Nephron (organoid): ENCODE results near the gene DOCK3.

ENCODE experiments used
- H3K27ac Mint-ChIP-seq, 3 experiments: 2 replicates each; pipeline ENCODE4 v1.8.0; 2020; ENCODE audit warnings: mixed read lengths in 3 of 3, mild to moderate bottlenecking in 2 of 3, moderate library complexity in 1 of 3
- H3K27me3 Mint-ChIP-seq: 2 replicates; pipeline ENCODE4 v1.8.0; 2021; ENCODE audit warnings: low read depth, mild to moderate bottlenecking, moderate library complexity, mixed read lengths
- H3K36me3 Mint-ChIP-seq: 2 replicates; pipeline ENCODE4 v1.8.0; 2020; ENCODE audit warnings: low read depth, mixed read lengths
- H3K4me1 Mint-ChIP-seq: 2 replicates; pipeline ENCODE4 v1.8.0; 2020; ENCODE audit warnings: mixed read lengths
- H3K4me3 Mint-ChIP-seq, 3 experiments: 2 replicates each; pipeline ENCODE4 v1.8.0; 2020; ENCODE audit warnings: mild to moderate bottlenecking in 3 of 3, mixed read lengths in 3 of 3, moderate library complexity in 2 of 3
- H3K9me3 Mint-ChIP-seq: 2 replicates; pipeline ENCODE4 v1.8.0; 2020; ENCODE audit warnings: mixed read lengths
- CTCF ChIP-seq, 3 experiments: fragments of 200-600 bp; sonication (generic); IDR thresholded peaks; one replicate each; pipeline ENCODE4 v1.5.0; 2021; ENCODE audit warnings: antibody characterized with exemption in 3 of 3; ENCODE audit not compliant: unreplicated experiment in 3 of 3

DOCK3 gene

GRCh38 chr3:51328206-51328605 lies 653.5 kb downstream of the DOCK3 start:
- Mint-ChIP-seq H3K4me1 (no peaks in the 10 kb centered on the region), H3K9me3 (peaks cover 21% of the 10 kb centered on the region), H3K4me3 (no peak overlapping the region), H3K27ac (no peak overlapping the region), H3K36me3 (no peaks in the 10 kb centered on the region), H3K27me3 (no peaks in the 10 kb centered on the region)
- TF ChIP-seq CTCF (IDR thresholded peaks at IDR 0.05; ENCODE audit: unreplicated experiment in 3 of 3) = no peak

GRCh38 chr3:51330046-51330445 lies 655.3 kb downstream of the DOCK3 start:
- H3K27me3 Mint-ChIP-seq = no peaks in the 10 kb centered on the region
- H3K4me1 Mint-ChIP-seq = no peaks in the 10 kb centered on the region
- H3K27ac Mint-ChIP-seq = no peak overlapping the region
- no peak overlapping the region for H3K4me3 Mint-ChIP-seq
- no peaks in the 10 kb centered on the region for H3K36me3 Mint-ChIP-seq
- peaks cover 5% of the 10 kb centered on the region for H3K9me3 Mint-ChIP-seq
- TF ChIP-seq CTCF (IDR thresholded peaks at IDR 0.05; ENCODE audit: unreplicated experiment in 3 of 3) = no peak

GRCh38 chr3:51332156-51332555 lies 657.4 kb downstream of the DOCK3 start:
- no peak for TF ChIP-seq CTCF (IDR thresholded peaks at IDR 0.05; ENCODE audit: unreplicated experiment in 3 of 3)
- Mint-ChIP-seq H3K36me3 (no peaks in the 10 kb centered on the region), H3K27ac (no peak overlapping the region), H3K4me3 (no peak overlapping the region), H3K4me1 (no peaks in the 10 kb centered on the region), H3K27me3 (no peaks in the 10 kb centered on the region), H3K9me3 (no peaks in the 10 kb centered on the region)

- Mint-ChIP-seq H3K27ac (no peak overlapping the region), H3K4me3 (no peak overlapping the region), H3K36me3 (no peaks in the 10 kb centered on the region), H3K9me3 (no peaks in the 10 kb centered on the region), H3K27me3 (no peaks in the 10 kb centered on the region), H3K4me1 (no peaks in the 10 kb centered on the region)
- TF ChIP-seq CTCF (IDR thresholded peaks at IDR 0.05; ENCODE audit: unreplicated experiment in 3 of 3) = no peak
Observed at GRCh38 chr3:51333021-51333420, 658.3 kb downstream of the DOCK3 start.

GRCh38 chr3:51336261-51336660 lies 661.5 kb downstream of the DOCK3 start:
- no peak overlapping the region for H3K4me3 Mint-ChIP-seq
- peaks cover 4% of the 10 kb centered on the region for H3K27me3 Mint-ChIP-seq
- peaks cover 15% of the 10 kb centered on the region for H3K4me1 Mint-ChIP-seq
- no peaks in the 10 kb centered on the region for H3K9me3 Mint-ChIP-seq
- no peaks in the 10 kb centered on the region for H3K36me3 Mint-ChIP-seq
- no peak for TF ChIP-seq CTCF (IDR thresholded peaks at IDR 0.05; ENCODE audit: unreplicated experiment in 3 of 3)
- no peak overlapping the region for H3K27ac Mint-ChIP-seq

- TF ChIP-seq CTCF (IDR thresholded peaks at IDR 0.05; ENCODE audit: unreplicated experiment in 3 of 3) = no peak
- H3K9me3 Mint-ChIP-seq = no peaks in the 10 kb centered on the region
- no peaks in the 10 kb centered on the region for H3K36me3 Mint-ChIP-seq
- no peak overlapping the region for H3K27ac Mint-ChIP-seq
- peaks cover 4% of the 10 kb centered on the region for H3K27me3 Mint-ChIP-seq
- peaks cover 16% of the 10 kb centered on the region for H3K4me1 Mint-ChIP-seq
- H3K4me3 Mint-ChIP-seq = no peak overlapping the region
Observed at GRCh38 chr3:51337666-51338065, 662.9 kb downstream of the DOCK3 start.
